Stomach (tissue), 4 donors: ENCODE data around the gene CNRIP1.

ENCODE experiments used
- CTCF ChIP-seq, 7 experiments: fragments of 450-650 bp in 4 of 7; fragments of 200-600 bp in 3 of 7; sonication (generic) in 3 of 7; IDR thresholded peaks; one replicate each; pipeline ENCODE4 v1.5.1; 2016 to 2019; ENCODE audit warnings: antibody characterized with exemption in 7 of 7, control low read depth in 2 of 7, mild to moderate bottlenecking in 1 of 7
- EP300 ChIP-seq: sonication (generic); formaldehyde crosslinking; IDR thresholded peaks from one replicate; pipeline ENCODE4 v1.6.1; 2017; ENCODE audit warnings: antibody characterized with exemption
- POLR2A ChIP-seq, 4 donors: fragments of 450-650 bp; IDR thresholded peaks; one replicate each; pipeline ENCODE4 v1.6.1; 2016; ENCODE audit warnings: antibody characterized with exemption in 4 of 4, control low read depth in 2 of 4, mild to moderate bottlenecking in 1 of 4, moderate library complexity in 1 of 4

DNA sequence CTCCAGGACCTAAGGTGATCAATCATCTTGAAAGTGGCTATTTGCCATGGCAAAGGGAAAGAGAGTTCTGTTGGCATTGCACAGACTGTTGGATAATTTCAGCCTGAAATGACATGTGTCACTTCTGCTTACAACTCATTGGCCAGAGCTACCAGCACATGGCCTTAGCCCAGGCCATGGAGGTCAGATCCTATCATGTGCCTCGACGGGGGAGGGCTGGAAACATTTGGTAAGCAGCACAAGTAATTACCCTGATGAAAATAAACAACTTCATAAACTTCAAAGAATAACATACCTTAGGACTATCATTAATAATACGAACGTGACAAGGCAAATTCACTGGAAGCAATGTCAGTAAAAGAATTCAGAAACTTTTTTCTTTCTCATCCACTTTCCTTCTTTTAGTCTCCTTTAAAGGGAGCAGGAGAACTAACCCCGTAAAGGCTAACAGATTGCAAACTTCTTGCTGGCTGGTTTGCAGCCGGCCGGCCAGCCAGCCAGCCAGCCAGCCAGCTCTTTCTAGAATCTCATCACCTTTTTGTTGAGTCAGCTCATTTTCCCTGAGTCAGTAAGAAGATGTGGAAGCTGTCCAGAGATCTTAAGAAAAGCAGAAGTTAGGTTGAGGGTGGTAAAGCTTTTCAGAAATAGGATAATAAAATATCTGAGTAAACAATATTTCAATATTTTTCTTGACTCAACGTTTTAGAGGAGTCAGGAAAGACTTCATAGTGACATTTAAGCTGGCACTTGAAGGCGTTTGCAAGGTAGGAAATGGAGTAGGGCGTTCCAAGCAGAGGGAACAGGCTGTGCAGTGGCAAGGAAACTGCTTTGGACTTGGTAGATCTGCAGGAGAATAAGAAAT lies 31.9 kb downstream of the CNRIP1 start:
- no peak for TF ChIP-seq CTCF (IDR thresholded peaks at IDR 0.05)
- TF ChIP-seq POLR2A (IDR thresholded peaks at IDR 0.05), result no peak
- TF ChIP-seq EP300, result no peak
